ENCODE measurements around the gene CEBPZOS.

DNA sequence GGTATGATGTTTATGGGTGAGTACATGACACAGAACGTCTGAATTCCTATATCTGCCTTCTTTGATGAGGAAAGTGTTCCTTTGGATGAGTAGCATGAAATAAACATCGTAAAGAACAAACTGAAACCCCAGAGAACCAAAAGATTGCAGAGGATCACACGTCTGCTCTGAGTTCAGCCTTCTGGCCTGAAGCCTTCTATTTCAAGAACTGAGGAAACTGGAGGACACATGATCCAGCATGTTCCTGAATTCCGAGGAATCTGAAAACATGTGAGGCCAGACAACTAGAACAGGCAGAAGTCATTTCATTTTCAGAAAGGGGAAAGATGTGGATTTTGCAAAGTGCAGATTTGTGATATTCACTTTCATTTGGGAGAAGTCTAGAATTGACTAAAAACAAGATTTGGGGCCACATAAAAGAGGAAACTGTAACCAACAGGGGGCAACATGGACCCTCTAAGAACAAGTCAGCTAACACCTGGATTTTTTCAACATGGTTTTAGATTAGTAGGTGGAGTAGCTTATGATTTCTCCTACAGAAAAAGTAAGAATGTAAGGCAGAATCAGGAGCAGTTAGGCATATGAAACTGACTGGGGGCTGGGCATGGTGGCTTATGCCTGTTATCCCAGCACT lies 16.2 kb upstream of the CEBPZOS start:
- TF ChIP-seq, protein P1, sequence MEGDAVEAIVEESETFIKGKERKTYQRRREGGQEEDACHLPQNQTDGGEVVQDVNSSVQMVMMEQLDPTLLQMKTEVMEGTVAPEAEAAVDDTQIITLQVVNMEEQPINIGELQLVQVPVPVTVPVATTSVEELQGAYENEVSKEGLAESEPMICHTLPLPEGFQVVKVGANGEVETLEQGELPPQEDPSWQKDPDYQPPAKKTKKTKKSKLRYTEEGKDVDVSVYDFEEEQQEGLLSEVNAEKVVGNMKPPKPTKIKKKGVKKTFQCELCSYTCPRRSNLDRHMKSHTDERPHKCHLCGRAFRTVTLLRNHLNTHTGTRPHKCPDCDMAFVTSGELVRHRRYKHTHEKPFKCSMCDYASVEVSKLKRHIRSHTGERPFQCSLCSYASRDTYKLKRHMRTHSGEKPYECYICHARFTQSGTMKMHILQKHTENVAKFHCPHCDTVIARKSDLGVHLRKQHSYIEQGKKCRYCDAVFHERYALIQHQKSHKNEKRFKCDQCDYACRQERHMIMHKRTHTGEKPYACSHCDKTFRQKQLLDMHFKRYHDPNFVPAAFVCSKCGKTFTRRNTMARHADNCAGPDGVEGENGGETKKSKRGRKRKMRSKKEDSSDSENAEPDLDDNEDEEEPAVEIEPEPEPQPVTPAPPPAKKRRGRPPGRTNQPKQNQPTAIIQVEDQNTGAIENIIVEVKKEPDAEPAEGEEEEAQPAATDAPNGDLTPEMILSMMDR (IDR thresholded peaks at IDR 0.05), result no peak
- no peak for TF ChIP-seq POLR2A (IDR thresholded peaks at IDR 0.05)
